Left renal cortex interstitium (tissue), 4 donors: ENCODE data around the gene APOL1. TPM values are rescaled to one million over a fixed set of nuclear protein-coding genes. Genes with fewer than 3 reads are reported as not detected.
"Not testable (repeated sequence)": the region's sequence is repeated elsewhere in the genome, so short reads cannot be mapped to it uniquely, and the experiment has no call there.

Experiments
- DNase-seq, 4 donors: peaks; one replicate each; pipeline ENCODE4 v3.0.0-alpha.2; 2013; ENCODE audit warnings: low read depth in 4 of 4, low spot score in 2 of 4, missing footprints in 1 of 4
- polyA plus RNA-seq, 4 donors: library from polyadenylated mRNA; unstranded; fragments of 120-200 nt; gene quantifications; one replicate each; pipeline ENCODE4 v1.2.1, GENCODE V29; 2013; ENCODE audit not compliant: insufficient read length in 4 of 4

APOL1 gene
- polyA plus RNA-seq, 4 donors, result 9.9 to 16.0 (median 12.0) TPM

- DNase-seq, result not testable (repeated sequence)
Measured at GRCh38 chr22:36263886-36264664, 11.1 kb downstream of the APOL1 start.

GRCh38 chr22:36267058-36267457, 14.1 kb downstream of the APOL1 start:
- no peak for DNase-seq

- DNase-seq, result no peak
Measured at GRCh38 chr22:36267896-36268485, 15.1 kb downstream of the APOL1 start.

GRCh38 chr22:36271231-36271630, 18.3 kb downstream of the APOL1 start:
- DNase-seq, result not testable (repeated sequence)

- not testable (repeated sequence) for DNase-seq
Measured at GRCh38 chr22:36271951-36272350, 19.0 kb downstream of the APOL1 start.

- no peak for DNase-seq
Measured at GRCh38 chr22:36274531-36274930, 21.6 kb downstream of the APOL1 start.

- peak in 1 of 4 donors; percentile 43 for DNase-seq
Measured at GRCh38 chr22:36277482-36278291, 24.8 kb downstream of the APOL1 start.

GRCh38 chr22:36279219-36279666, 26.3 kb downstream of the APOL1 start:
- no peak for DNase-seq

- DNase-seq, result no peak
Measured at GRCh38 chr22:36280379-36280778, 27.4 kb downstream of the APOL1 start.

GRCh38 chr22:36281781-36282327, 28.9 kb downstream of the APOL1 start:
- no peak for DNase-seq

GRCh38 chr22:36282328-36282831, 29.4 kb downstream of the APOL1 start:
- no peak for DNase-seq

- no peak for DNase-seq
Measured at GRCh38 chr22:36284171-36284571, 31.2 kb downstream of the APOL1 start.

GRCh38 chr22:36285017-36285416, 32.1 kb downstream of the APOL1 start:
- DNase-seq, result no peak

GRCh38 chr22:36285545-36285944, 32.6 kb downstream of the APOL1 start:
- DNase-seq, result no peak

- peak in 2 of 4 donors; percentile 53 to 56 for DNase-seq
Measured at GRCh38 chr22:36286096-36286957, 33.4 kb downstream of the APOL1 start.

GRCh38 chr22:36287881-36288515, 35.1 kb downstream of the APOL1 start:
- no peak for DNase-seq

- no peak for DNase-seq
Measured at GRCh38 chr22:36288571-36289405, 35.9 kb downstream of the APOL1 start.

GRCh38 chr22:36289406-36289870, 36.5 kb downstream of the APOL1 start:
- no peak for DNase-seq
